H9 (cell line): ENCODE measurements around the gene RNGTT. TPM values are rescaled to one million over a fixed set of nuclear protein-coding genes. Genes with fewer than 3 reads are reported as not detected.

Source experiments
- DNase-seq: peaks from one replicate; pipeline ENCODE4 v3.0.0-alpha.2; 2017
- H2AFZ ChIP-seq: one replicate; pipeline ENCODE4 v1.6.1; 2013; ENCODE audit warnings: mild to moderate bottlenecking, low read length, control low read depth, moderate library complexity
- H2AK5ac ChIP-seq: 2 replicates; pipeline ENCODE4 v1.6.1; 2013; ENCODE audit warnings: low read length, control low read depth, mixed read lengths; ENCODE audit not compliant: insufficient read length
- H2BK120ac ChIP-seq: one replicate; pipeline ENCODE4 v1.6.1; 2013; ENCODE audit warnings: low read depth, mild to moderate bottlenecking, low read length, control low read depth, inconsistent platforms; ENCODE audit not compliant: poor library complexity, severe bottlenecking
- H2BK12ac ChIP-seq: 2 replicates; pipeline ENCODE4 v1.6.1; 2013; ENCODE audit warnings: low read length, control low read depth, mixed read lengths, low read depth; ENCODE audit not compliant: insufficient read length
- H2BK15ac ChIP-seq: 2 replicates; pipeline ENCODE4 v1.6.1; 2013; ENCODE audit warnings: low read depth, low read length, control low read depth
- H2BK20ac ChIP-seq: one replicate; pipeline ENCODE4 v1.6.1; 2013; ENCODE audit warnings: low read depth, mild to moderate bottlenecking, low read length, control low read depth, inconsistent platforms; ENCODE audit not compliant: poor library complexity, severe bottlenecking
- H2BK5ac ChIP-seq: 2 replicates; pipeline ENCODE4 v1.6.1; 2013; ENCODE audit warnings: low read length, control low read depth, mixed read lengths; ENCODE audit not compliant: insufficient read length
- H3K14ac ChIP-seq: 2 replicates; pipeline ENCODE4 v1.6.1; 2013; ENCODE audit warnings: low read length, control low read depth; ENCODE audit not compliant: insufficient read depth
- H3K18ac ChIP-seq: 2 replicates; pipeline ENCODE4 v1.6.1; 2013; ENCODE audit warnings: low read depth, mild to moderate bottlenecking, mixed read lengths, low read length, control low read depth; ENCODE audit not compliant: insufficient read length
- H3K23ac ChIP-seq: 2 replicates; pipeline ENCODE4 v1.6.1; 2013; ENCODE audit warnings: low read length, control low read depth, mixed read lengths, low read depth; ENCODE audit not compliant: insufficient read length
- H3K23me2 ChIP-seq: 2 replicates; pipeline ENCODE4 v1.6.1; 2013; ENCODE audit warnings: low read depth, mild to moderate bottlenecking, mixed read lengths, low read length, control low read depth; ENCODE audit not compliant: insufficient read length, poor library complexity, severe bottlenecking
- H3K27ac ChIP-seq: 2 replicates; pipeline ENCODE4 v1.5.1; 2013; ENCODE audit warnings: low read length, control low read depth, mixed read lengths, low read depth; ENCODE audit not compliant: insufficient read length
- H3K27me3 ChIP-seq: 2 replicates; pipeline ENCODE4 v1.6.1; 2013; ENCODE audit warnings: low read length, control low read depth, inconsistent platforms; ENCODE audit not compliant: insufficient read depth
- H3K4ac ChIP-seq: 2 replicates; pipeline ENCODE4 v1.6.1; 2013; ENCODE audit warnings: low read depth, mild to moderate bottlenecking, control low read depth, inconsistent platforms, low read length, moderate library complexity
- H3K4me1 ChIP-seq: 2 replicates; pipeline ENCODE4 v1.6.1; 2013; ENCODE audit warnings: low read length, control low read depth, inconsistent platforms; ENCODE audit not compliant: insufficient read depth
- H3K4me2 ChIP-seq: 2 replicates; pipeline ENCODE4 v1.6.1; 2013; ENCODE audit warnings: low read length, control low read depth, mixed read lengths; ENCODE audit not compliant: insufficient read length, insufficient read depth
- H3K56ac ChIP-seq: 2 replicates; pipeline ENCODE4 v1.6.1; 2013; ENCODE audit warnings: low read depth, mild to moderate bottlenecking, mixed read lengths, low read length, control low read depth; ENCODE audit not compliant: insufficient read length
- H3K79me1 ChIP-seq: 2 replicates; pipeline ENCODE4 v1.6.1; 2013; ENCODE audit warnings: low read depth, mild to moderate bottlenecking, moderate library complexity, low read length, control low read depth, inconsistent platforms; ENCODE audit not compliant: insufficient read depth, poor library complexity, severe bottlenecking
- H3K79me2 ChIP-seq: 2 replicates; pipeline ENCODE4 v1.6.1; 2013; ENCODE audit warnings: low read length, control low read depth, inconsistent platforms; ENCODE audit not compliant: insufficient read depth
- H3K9ac ChIP-seq: 2 replicates; pipeline ENCODE4 v1.6.1; 2013; ENCODE audit warnings: low read length, control low read depth, mixed read lengths; ENCODE audit not compliant: insufficient read length; ENCODE audit errors: extremely low read depth
- H3K9me3 ChIP-seq: one replicate; pipeline ENCODE4 v1.6.1; 2013; ENCODE audit warnings: low read depth, low read length, inconsistent platforms; ENCODE audit not compliant: control insufficient read depth
- H3T11ph ChIP-seq: one replicate; pipeline ENCODE4 v1.6.1; 2013; ENCODE audit warnings: mild to moderate bottlenecking, low read length, control low read depth, inconsistent platforms
- H4K20me1 ChIP-seq: one replicate; pipeline ENCODE4 v1.6.1; 2013; ENCODE audit not compliant: control insufficient read depth, insufficient read length, insufficient read depth
- H4K5ac ChIP-seq: 2 replicates; pipeline ENCODE4 v1.6.1; 2013; ENCODE audit warnings: low read depth, mild to moderate bottlenecking, mixed read lengths, low read length, control low read depth; ENCODE audit not compliant: insufficient read length
- H4K8ac ChIP-seq: replicated peaks from 2 replicates; pipeline ENCODE4 v1.6.1; 2013; ENCODE audit warnings: low read length, control low read depth, mixed read lengths, low read depth; ENCODE audit not compliant: insufficient read length
- H4K91ac ChIP-seq: 2 replicates; pipeline ENCODE4 v1.6.1; 2013; ENCODE audit warnings: low read depth, mild to moderate bottlenecking, moderate library complexity, mixed read lengths, low read length, control low read depth; ENCODE audit not compliant: insufficient read length
- H3K27ac Mint-ChIP-seq, 3 experiments: 2 replicates in 2 of 3; 3 replicates in 1 of 3; pipeline ENCODE4 v1.8.0; 2020 to 2021; ENCODE audit warnings: mixed read lengths in 3 of 3, mild to moderate bottlenecking in 1 of 3, moderate library complexity in 1 of 3
- H3K27me3 Mint-ChIP-seq: 2 replicates; pipeline ENCODE4 v1.8.0; 2021; ENCODE audit warnings: low read depth, mild to moderate bottlenecking, moderate library complexity, mixed read lengths
- H3K36me3 Mint-ChIP-seq, 3 experiments: 2 replicates in 2 of 3; 3 replicates in 1 of 3; pipeline ENCODE4 v1.8.0; 2020 to 2021; ENCODE audit warnings: low read depth in 3 of 3, mixed read lengths in 3 of 3; ENCODE audit not compliant: insufficient read depth in 1 of 3
- H3K4me1 Mint-ChIP-seq, 2 experiments: 2 replicates each; pipeline ENCODE4 v1.8.0; 2020; ENCODE audit warnings: mixed read lengths in 2 of 2
- H3K4me3 Mint-ChIP-seq, 2 experiments: 2 replicates in 1 of 2; 3 replicates in 1 of 2; pipeline ENCODE4 v1.8.0; 2020 to 2021; ENCODE audit warnings: mild to moderate bottlenecking in 2 of 2, mixed read lengths in 2 of 2, moderate library complexity in 1 of 2
- H3K9me3 Mint-ChIP-seq, 2 experiments: 2 replicates in 1 of 2; 3 replicates in 1 of 2; pipeline ENCODE4 v1.8.0; 2020; ENCODE audit warnings: mild to moderate bottlenecking in 2 of 2, mixed read lengths in 2 of 2, moderate library complexity in 1 of 2
- CTCF ChIP-seq: fragments of 200-600 bp; sonication (generic); conservative IDR thresholded peaks from 3 replicates; pipeline ENCODE4 v1.8.0; 2021; ENCODE audit warnings: antibody characterized with exemption, mild to moderate bottlenecking
- WGBS: extraction: QIAGEN DNeasy Blood & Tissue Kit; methylation state at CpG from one replicate; pipeline ENCODE4 v1.1.7; 2013; ENCODE audit warnings: missing lambda C conversion rate, low lambda C conversion rate, mixed read lengths; ENCODE audit not compliant: insufficient read length; ENCODE audit errors: extremely low coverage; 5-methylcytosine and 5-hydroxymethylcytosine counted together
- total RNA-seq: library from RNA; stranded (reverse); gene quantifications from 2 replicates; pipeline ENCODE4 v1.2.1, GENCODE V29; 2021

RNGTT gene
- total RNA-seq, 1 experiment from 2014 or later, result 20.5 TPM

DNA sequence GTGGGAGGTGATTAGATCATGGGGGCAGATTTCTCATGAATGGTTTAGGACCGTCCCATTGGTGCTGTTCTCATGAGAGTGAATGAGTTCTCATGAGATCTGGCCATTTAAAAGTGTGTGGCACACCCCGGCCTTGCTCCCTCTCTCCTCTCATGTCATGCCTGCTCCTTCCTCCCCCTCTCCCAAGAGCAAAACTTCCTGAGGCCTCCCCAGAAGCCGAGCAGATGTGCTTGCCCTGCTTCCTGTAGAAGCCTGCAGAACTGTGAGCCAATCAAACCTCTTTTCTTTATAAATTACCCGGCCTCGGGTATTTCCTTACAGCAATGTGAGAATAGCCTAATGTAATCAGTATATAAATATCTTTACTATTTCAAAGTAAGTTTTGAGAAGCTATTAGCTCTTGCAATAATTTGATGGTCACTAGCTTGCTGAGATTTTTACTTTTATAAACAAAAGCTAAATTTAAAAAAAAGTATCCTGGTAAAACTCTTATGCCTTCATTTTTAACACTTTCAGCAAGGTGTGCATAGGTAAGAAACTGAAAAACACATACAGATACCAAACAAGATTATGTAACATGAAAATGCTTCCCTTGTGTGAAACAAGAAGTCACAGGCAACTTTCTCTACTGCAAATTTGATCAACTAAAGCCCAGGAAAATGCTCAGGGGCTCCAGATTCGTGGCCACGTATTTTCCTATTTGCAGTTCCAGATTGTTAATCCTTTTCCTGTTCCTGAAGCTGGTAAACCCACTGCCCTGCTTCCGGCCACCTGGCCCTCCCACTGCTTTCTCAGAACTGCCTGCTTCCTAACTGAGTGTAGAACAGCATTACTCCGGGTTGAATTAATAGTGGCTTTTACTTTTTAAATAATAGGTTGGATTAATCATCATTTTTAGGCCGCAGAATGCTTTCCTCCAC, 402.1 kb downstream of the RNGTT start:
- Histone ChIP-seq H3K79me2 (no peaks in the 10 kb centered on the region), H3K9me3 (no peaks in the 10 kb centered on the region), H2AK5ac (no peak overlapping the region), H4K91ac (no peak overlapping the region), H3K27me3 (no peaks in the 10 kb centered on the region), H2BK120ac (no peak overlapping the region), H3K56ac (no peak overlapping the region), H3T11ph (no peak overlapping the region), H3K18ac (no peak overlapping the region), H2BK15ac (no peak overlapping the region), H4K20me1 (no peaks in the 10 kb centered on the region), H3K4me1 (0 out of 2 replicates have a peak, but pooled peaks cover 3% of the 10 kb centered on the region), H3K23me2 (no peaks in the 10 kb centered on the region), H3K9ac (no peak overlapping the region), H2BK12ac (no peak overlapping the region), H3K4me2 (no peak overlapping the region), H3K23ac (no peak overlapping the region), H3K79me1 (no peaks in the 10 kb centered on the region), H4K5ac (no peak overlapping the region), H2BK5ac (no peak overlapping the region), H2AFZ (no peak overlapping the region), H3K4ac (no peak overlapping the region), H4K8ac (no peak overlapping the region), H3K14ac (no peak overlapping the region), H2BK20ac (no peak overlapping the region), H3K27ac (no peak overlapping the region)
- H3K4me1 Mint-ChIP-seq, result peaks cover 10% of the 10 kb centered on the region in 2 experiments
- no peaks in the 10 kb centered on the region for H3K36me3 Mint-ChIP-seq
- DNase-seq, result no peak
- H3K9me3 Mint-ChIP-seq, result no peaks in the 10 kb centered on the region; a peak in 1 of 5 replicates
- no peak overlapping the region; a peak in 1 of 5 replicates for H3K4me3 Mint-ChIP-seq
- no CpG with 5 or more reads among the region's 10 CpGs for WGBS
- no peak for TF ChIP-seq CTCF
- no peaks in the 10 kb centered on the region for H3K27me3 Mint-ChIP-seq
- H3K27ac Mint-ChIP-seq, result no peak overlapping the region; a peak in 1 of 7 replicates

Other genes with a start within 250 kb of the RNGTT start
- 56.7 and 57.4 TPM in 2 replicates for gene PNRC1, start 117.1 kb upstream of the RNGTT start, total RNA-seq
- gene SRSF12, start 154.5 kb upstream of the RNGTT start, total RNA-seq, result 7.5 and 7.6 TPM in 2 replicates
- gene PM20D2, start 182.4 kb upstream of the RNGTT start, total RNA-seq, result 8.3 and 8.4 TPM in 2 replicates